ENCODE measurements around the gene HEATR1. TPM values are rescaled to one million over a fixed set of nuclear protein-coding genes. Genes with fewer than 3 reads are reported as not detected.

The HEATR1 gene
- total RNA-seq, 1 experiment from 2014 or later: 53.6 TPM

DNA sequence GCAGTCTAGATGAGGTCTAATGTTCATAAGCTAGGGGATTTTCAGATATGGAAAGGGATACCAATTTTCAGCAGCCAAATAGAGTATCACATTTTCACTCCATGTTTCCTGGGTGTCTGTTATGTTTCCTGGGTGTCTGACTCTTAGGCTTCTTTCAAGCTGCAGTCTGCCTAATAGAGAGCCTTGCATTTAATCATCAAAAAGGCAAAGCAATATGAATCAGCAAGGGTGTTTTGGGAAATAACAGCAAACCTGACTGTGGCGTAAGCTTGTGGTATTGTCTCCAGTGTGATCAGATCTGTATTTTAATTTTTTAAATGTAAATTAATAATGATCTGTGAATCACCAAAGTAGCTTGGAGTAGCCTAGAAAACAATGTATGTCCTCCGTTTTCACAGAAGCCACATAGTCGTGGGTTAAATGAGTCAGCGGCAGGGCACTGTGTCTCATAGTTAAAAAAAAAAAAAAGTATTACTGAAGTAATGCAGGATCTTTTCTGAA, 70.1 kb downstream of the HEATR1 start:
- Histone ChIP-seq H3K4me2 (ENCODE audit: low read depth, low read length, poor library complexity, severe bottlenecking) (no peak overlapping the region), H3K9me2 (replicated peaks; ENCODE audit: insufficient read depth, low read length) (no peaks in the 10 kb centered on the region), H3K9me3 (ENCODE audit: low read length) (no peaks in the 10 kb centered on the region), H3K27ac (ENCODE audit: low read length) (no peak overlapping the region), H4K20me1 (ENCODE audit: insufficient read depth, low read depth, low read length) (no peaks in the 10 kb centered on the region), H3K4me3 (ENCODE audit: low read length) (no peak overlapping the region), H3K36me3 (ENCODE audit: insufficient read depth, low read length) (no peaks in the 10 kb centered on the region), H2AFZ (ENCODE audit: low read length) (no peak overlapping the region), H3K79me2 (ENCODE audit: low read length) (no peaks in the 10 kb centered on the region), H3K27me3 (ENCODE audit: low read length) (no peaks in the 10 kb centered on the region), H3K9ac (ENCODE audit: low read length) (no peak overlapping the region), H3K4me1 (ENCODE audit: low read length) (peaks cover 12% of the 10 kb centered on the region)
- DNase-seq: no peak

DNA sequence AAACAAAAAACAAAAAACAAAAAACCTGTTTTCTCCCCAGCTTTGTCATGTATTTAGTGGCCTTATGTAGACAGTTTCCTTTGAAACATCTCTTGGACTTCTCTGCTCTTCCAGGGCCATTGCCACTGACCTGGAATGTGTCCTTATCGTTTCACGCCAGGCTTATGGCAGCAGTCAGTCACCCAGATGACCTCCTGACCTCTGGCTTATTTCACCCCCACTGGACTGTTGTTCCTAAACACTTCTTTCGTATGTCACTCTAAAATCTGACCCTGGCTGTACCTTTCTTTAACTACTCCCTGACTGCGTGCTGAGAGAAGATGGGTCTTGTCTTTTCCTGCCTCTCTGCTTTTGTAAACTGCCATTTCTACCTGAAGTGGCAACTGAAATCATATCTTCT, 71.5 kb downstream of the HEATR1 start:
- H3K9me3 ChIP-seq (ENCODE audit: low read length): no peaks in the 10 kb centered on the region
- no peaks in the 10 kb centered on the region for H3K9me2 ChIP-seq (replicated peaks; ENCODE audit: insufficient read depth, low read length)
- no peak overlapping the region for H3K4me2 ChIP-seq (ENCODE audit: low read depth, low read length, poor library complexity, severe bottlenecking)
- no peaks in the 10 kb centered on the region for H4K20me1 ChIP-seq (ENCODE audit: insufficient read depth, low read depth, low read length)
- no peaks in the 10 kb centered on the region for H3K79me2 ChIP-seq (ENCODE audit: low read length)
- peaks cover 12% of the 10 kb centered on the region for H3K4me1 ChIP-seq (ENCODE audit: low read length)
- H3K4me3 ChIP-seq (ENCODE audit: low read length): no peak overlapping the region
- no peak overlapping the region for H3K27ac ChIP-seq (ENCODE audit: low read length)
- H3K36me3 ChIP-seq (ENCODE audit: insufficient read depth, low read length): no peaks in the 10 kb centered on the region
- H3K27me3 ChIP-seq (ENCODE audit: low read length): no peaks in the 10 kb centered on the region
- H2AFZ ChIP-seq (ENCODE audit: low read length): no peak overlapping the region
- DNase-seq: no peak
- no peak overlapping the region for H3K9ac ChIP-seq (ENCODE audit: low read length)

DNA sequence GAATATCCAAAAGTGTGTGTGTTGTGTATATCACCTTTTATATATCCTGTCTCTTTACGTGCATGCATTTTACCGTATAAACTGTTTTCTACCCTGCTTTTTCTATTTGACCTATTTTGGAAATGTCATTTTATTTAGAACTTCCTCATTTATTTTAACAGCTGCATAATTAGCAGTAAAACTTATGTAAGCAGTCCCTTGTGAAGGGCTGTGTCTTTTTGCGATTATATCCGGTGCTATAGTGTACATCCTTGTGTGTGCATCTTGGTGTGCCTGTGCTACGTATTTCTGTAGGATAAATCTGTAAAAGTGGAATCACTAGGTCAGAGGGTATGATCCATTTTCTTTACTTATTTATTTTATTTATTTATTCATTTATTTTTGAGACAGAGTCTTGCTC, 73.4 kb downstream of the HEATR1 start:
- no peaks in the 10 kb centered on the region for H3K9me2 ChIP-seq (replicated peaks; ENCODE audit: insufficient read depth, low read length)
- no peaks in the 10 kb centered on the region for H3K79me2 ChIP-seq (ENCODE audit: low read length)
- no peak overlapping the region for H3K4me3 ChIP-seq (ENCODE audit: low read length)
- no peaks in the 10 kb centered on the region for H3K9me3 ChIP-seq (ENCODE audit: low read length)
- no peaks in the 10 kb centered on the region for H3K27me3 ChIP-seq (ENCODE audit: low read length)
- H3K4me2 ChIP-seq (ENCODE audit: low read depth, low read length, poor library complexity, severe bottlenecking): peak overlapping the region; percentile 11
- H3K4me1 ChIP-seq (ENCODE audit: low read length): peaks cover 12% of the 10 kb centered on the region
- no peak for DNase-seq
- H3K36me3 ChIP-seq (ENCODE audit: insufficient read depth, low read length): no peaks in the 10 kb centered on the region
- H3K9ac ChIP-seq (ENCODE audit: low read length): no peak overlapping the region
- H3K27ac ChIP-seq (ENCODE audit: low read length): no peak overlapping the region
- no peak overlapping the region for H2AFZ ChIP-seq (ENCODE audit: low read length)
- no peaks in the 10 kb centered on the region for H4K20me1 ChIP-seq (ENCODE audit: insufficient read depth, low read depth, low read length)

DNA sequence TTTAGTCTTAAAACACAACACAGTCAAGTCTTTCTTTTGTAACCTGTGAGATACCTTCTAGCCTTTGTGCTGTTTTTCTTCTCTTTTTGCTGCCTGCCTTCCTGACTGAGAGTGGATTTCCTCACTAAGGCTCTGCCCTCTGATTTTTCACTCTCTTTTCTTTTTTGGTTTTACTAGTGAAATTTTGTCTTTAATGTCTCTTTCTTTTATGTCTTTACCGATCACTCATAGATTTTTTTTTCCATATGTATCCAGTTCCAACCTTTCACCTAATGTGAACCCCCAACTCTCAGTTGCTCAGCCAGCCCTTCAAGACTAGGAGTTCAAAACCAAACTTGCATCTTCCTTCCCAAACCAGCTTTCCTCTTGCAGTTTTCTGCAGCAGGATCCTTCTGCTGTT, 74.0 kb downstream of the HEATR1 start:
- Histone ChIP-seq H3K9me2 (replicated peaks; ENCODE audit: insufficient read depth, low read length) (no peaks in the 10 kb centered on the region), H2AFZ (ENCODE audit: low read length) (no peak overlapping the region), H3K27me3 (ENCODE audit: low read length) (no peaks in the 10 kb centered on the region), H3K4me2 (ENCODE audit: low read depth, low read length, poor library complexity, severe bottlenecking) (no peak overlapping the region), H3K9me3 (ENCODE audit: low read length) (no peaks in the 10 kb centered on the region), H3K79me2 (ENCODE audit: low read length) (no peaks in the 10 kb centered on the region), H3K9ac (ENCODE audit: low read length) (no peak overlapping the region), H4K20me1 (ENCODE audit: insufficient read depth, low read depth, low read length) (no peaks in the 10 kb centered on the region), H3K4me3 (ENCODE audit: low read length) (no peak overlapping the region), H3K4me1 (ENCODE audit: low read length) (peaks cover 12% of the 10 kb centered on the region), H3K36me3 (ENCODE audit: insufficient read depth, low read length) (no peaks in the 10 kb centered on the region), H3K27ac (ENCODE audit: low read length) (no peak overlapping the region)
- DNase-seq: no peak

- no peak overlapping the region for H3K4me2 ChIP-seq (ENCODE audit: low read depth, low read length, poor library complexity, severe bottlenecking)
Observed at GRCh38 chr1:236526079-236526478, 78.2 kb downstream of the HEATR1 start.

DNA sequence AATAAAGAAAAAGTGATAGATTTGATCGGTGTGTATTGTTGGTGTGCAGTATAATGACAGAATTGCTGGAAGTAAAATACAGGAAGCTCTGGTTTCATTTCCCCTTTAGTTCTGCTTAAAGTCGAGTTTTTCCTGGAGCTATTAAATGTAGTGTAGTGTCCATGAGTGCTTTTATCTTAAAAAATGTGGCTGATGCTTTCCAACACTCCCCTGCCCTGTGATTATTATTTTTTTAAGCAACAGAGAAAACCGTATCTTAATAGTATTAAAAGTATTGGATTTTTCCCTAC, 79.5 kb downstream of the HEATR1 start:
- DNase-seq: peak; percentile 67
- Histone ChIP-seq H3K9ac (ENCODE audit: low read length) (peak overlapping the region; percentile 70), H3K27me3 (ENCODE audit: low read length) (no peaks in the 10 kb centered on the region), H3K36me3 (ENCODE audit: insufficient read depth, low read length) (no peaks in the 10 kb centered on the region), H3K9me3 (ENCODE audit: low read length) (no peaks in the 10 kb centered on the region), H3K27ac (ENCODE audit: low read length) (no peak overlapping the region), H3K9me2 (replicated peaks; ENCODE audit: insufficient read depth, low read length) (no peaks in the 10 kb centered on the region), H3K4me3 (ENCODE audit: low read length) (peak overlapping the region; percentile 73), H3K79me2 (ENCODE audit: low read length) (no peaks in the 10 kb centered on the region), H4K20me1 (ENCODE audit: insufficient read depth, low read depth, low read length) (no peaks in the 10 kb centered on the region), H3K4me1 (ENCODE audit: low read length) (peaks cover 16% of the 10 kb centered on the region), H2AFZ (ENCODE audit: low read length) (peak overlapping the region; percentile 89), H3K4me2 (ENCODE audit: low read depth, low read length, poor library complexity, severe bottlenecking) (peak overlapping the region; percentile 85)

More at GRCh38 chr1:236526079-236526478, 78.2 kb downstream of the HEATR1 start:
- Histone ChIP-seq H3K79me2 (ENCODE audit: low read length) (no peaks in the 10 kb centered on the region), H3K9me2 (replicated peaks; ENCODE audit: insufficient read depth, low read length) (no peaks in the 10 kb centered on the region), H3K27ac (ENCODE audit: low read length) (no peak overlapping the region), H3K9me3 (ENCODE audit: low read length) (no peaks in the 10 kb centered on the region), H3K36me3 (ENCODE audit: insufficient read depth, low read length) (no peaks in the 10 kb centered on the region), H3K4me1 (ENCODE audit: low read length) (peaks cover 20% of the 10 kb centered on the region), H3K4me3 (ENCODE audit: low read length) (no peak overlapping the region), H3K9ac (ENCODE audit: low read length) (no peak overlapping the region), H3K27me3 (ENCODE audit: low read length) (no peaks in the 10 kb centered on the region), H4K20me1 (ENCODE audit: insufficient read depth, low read depth, low read length) (no peaks in the 10 kb centered on the region), H2AFZ (ENCODE audit: low read length) (no peak overlapping the region)
- no peak for DNase-seq

DNA sequence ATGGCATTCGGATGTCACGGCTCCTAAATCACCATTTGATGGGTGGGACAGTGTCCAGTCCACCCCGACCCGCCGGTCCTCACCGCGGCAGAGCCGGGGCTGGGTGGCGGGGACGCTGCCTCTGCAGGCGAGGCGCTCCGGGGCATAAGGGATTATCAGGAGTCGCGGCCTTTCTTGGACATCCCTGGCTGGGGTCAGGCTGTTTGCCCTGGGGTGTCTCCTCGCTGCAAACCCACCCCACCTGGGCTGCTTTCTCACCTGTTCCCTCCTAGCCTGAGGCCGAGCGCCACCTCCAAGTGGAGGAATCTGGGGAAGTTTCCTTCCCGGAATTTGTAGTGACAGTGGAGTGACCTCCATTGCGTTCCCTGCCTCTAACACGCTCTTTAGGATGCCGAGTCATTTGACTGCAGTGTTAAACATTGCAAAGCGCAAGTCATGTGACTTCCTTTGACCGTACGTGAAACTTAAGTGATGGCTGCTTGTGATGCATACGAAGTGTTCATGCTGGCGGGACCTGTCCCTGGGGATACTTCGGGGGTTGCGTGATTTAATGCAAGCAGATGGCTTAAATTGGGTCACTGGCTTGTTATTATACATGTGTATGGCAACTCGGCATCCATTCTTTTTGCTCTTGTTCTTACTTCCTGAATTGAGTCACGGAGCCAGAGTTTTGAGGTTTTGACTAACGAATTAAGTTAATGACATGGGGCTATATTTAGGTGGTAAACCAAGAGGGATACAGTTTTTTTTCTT, 80.0 kb downstream of the HEATR1 start:
- no peaks in the 10 kb centered on the region for H3K9me3 ChIP-seq (ENCODE audit: low read length)
- no peaks in the 10 kb centered on the region for H4K20me1 ChIP-seq (ENCODE audit: insufficient read depth, low read depth, low read length)
- no peaks in the 10 kb centered on the region for H3K36me3 ChIP-seq (ENCODE audit: insufficient read depth, low read length)
- no peaks in the 10 kb centered on the region for H3K27me3 ChIP-seq (ENCODE audit: low read length)
- H3K4me1 ChIP-seq (ENCODE audit: low read length): peaks cover 16% of the 10 kb centered on the region
- H3K4me2 ChIP-seq (ENCODE audit: low read depth, low read length, poor library complexity, severe bottlenecking): peak overlapping the region; percentile 85
- DNase-seq: peak; percentile 74
- H3K27ac ChIP-seq (ENCODE audit: low read length): no peak overlapping the region
- H3K4me3 ChIP-seq (ENCODE audit: low read length): peak overlapping the region; percentile 73
- no peaks in the 10 kb centered on the region for H3K9me2 ChIP-seq (replicated peaks; ENCODE audit: insufficient read depth, low read length)
- no peaks in the 10 kb centered on the region for H3K79me2 ChIP-seq (ENCODE audit: low read length)
- peak overlapping the region; percentile 70 for H3K9ac ChIP-seq (ENCODE audit: low read length)
- peak overlapping the region; percentile 89 for H2AFZ ChIP-seq (ENCODE audit: low read length)

DNA sequence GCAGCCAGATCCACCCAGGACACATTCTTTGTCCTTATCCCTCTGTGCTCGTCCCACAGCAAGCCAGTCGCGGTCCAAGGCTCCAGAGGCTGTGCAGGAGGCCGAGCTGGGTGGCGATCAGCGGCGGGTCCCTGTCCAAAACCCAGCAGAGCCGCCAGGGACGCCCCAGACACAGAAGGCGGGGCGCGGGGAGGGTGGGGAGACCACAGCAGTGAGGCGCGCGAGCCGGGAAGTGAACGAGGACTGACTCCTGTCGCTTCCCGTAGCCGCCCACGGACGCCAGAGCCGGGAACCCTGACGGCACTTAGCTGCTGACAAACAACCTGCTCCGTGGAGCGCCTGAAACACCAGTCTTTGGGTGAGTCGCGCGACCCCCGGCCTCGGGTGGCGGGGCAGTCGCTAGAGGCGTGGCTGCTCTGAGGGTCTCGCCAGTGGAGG, 80.6 kb downstream of the HEATR1 start, which contains the start of gene LGALS8:
TSS of gene LGALS8 (plus strand) at position 279 of the 438 bp plus-strand sequence. CDS start 2,089 bp downstream, outside the sequence.
- H3K9me3 ChIP-seq (ENCODE audit: low read length): no peaks in the 10 kb centered on the region
- H3K9ac ChIP-seq (ENCODE audit: low read length): peak within 1 kb of the TSS; percentile 70
- no peaks in the 10 kb centered on the region for H4K20me1 ChIP-seq (ENCODE audit: insufficient read depth, low read depth, low read length)
- H3K27me3 ChIP-seq (ENCODE audit: low read length): no peaks in the 10 kb centered on the region
- H3K4me3 ChIP-seq (ENCODE audit: low read length): peak within 1 kb of the TSS; percentile 73
- no peaks in the 10 kb centered on the region for H3K9me2 ChIP-seq (replicated peaks; ENCODE audit: insufficient read depth, low read length)
- H3K79me2 ChIP-seq (ENCODE audit: low read length): no peaks in the 10 kb centered on the region
- peak; percentile 68 for DNase-seq
- no peaks in the 10 kb centered on the region for H3K36me3 ChIP-seq (ENCODE audit: insufficient read depth, low read length)
- H3K27ac ChIP-seq (ENCODE audit: low read length): no peak within 1 kb of the TSS
- H3K4me2 ChIP-seq (ENCODE audit: low read depth, low read length, poor library complexity, severe bottlenecking): peak within 1 kb of the TSS; percentile 85
- peak within 1 kb of the TSS; percentile 89 for H2AFZ ChIP-seq (ENCODE audit: low read length)
- H3K4me1 ChIP-seq (ENCODE audit: low read length): peaks cover 16% of the 10 kb centered on the region
